HL-60 (cell line): ENCODE measurements around the gene GPC5.

ENCODE experiments used
- DNase-seq, 2 experiments: peaks; one replicate each; pipeline ENCODE4 v3.0.0-alpha.2; 2010 to 2020; ENCODE audit warnings: low read depth in 1 of 2, low spot score in 1 of 2
- H3K27ac ChIP-seq: fragments of 250-450 bp; sonication (Bioruptor Pico); replicated peaks from 2 replicates; pipeline ENCODE4 v1.5.1; 2020; ENCODE audit warnings: mild to moderate bottlenecking, moderate library complexity
- H3K27me3 ChIP-seq: fragments of 250-450 bp; sonication (Bioruptor Pico); 2 replicates; pipeline ENCODE4 v1.5.1; 2021; ENCODE audit warnings: mild to moderate bottlenecking, moderate library complexity; ENCODE audit not compliant: insufficient read depth, poor library complexity, severe bottlenecking
- H3K4me3 ChIP-seq: replicated peaks from 2 replicates; pipeline ENCODE4 v1.5.1; 2011; ENCODE audit warnings: mild to moderate bottlenecking, control low read depth, low read length; ENCODE audit not compliant: insufficient read depth
- GABPA ChIP-seq: IDR thresholded peaks from 2 replicates; pipeline ENCODE4 v1.6.1; 2012; ENCODE audit warnings: low read depth
- POLR2AphosphoS5 ChIP-seq: IDR thresholded peaks from 2 replicates; pipeline ENCODE4 v1.6.1; 2012; ENCODE audit warnings: low read depth
- REST ChIP-seq: IDR thresholded peaks from 2 replicates; pipeline ENCODE4 v1.6.1; 2012; ENCODE audit warnings: low read depth; ENCODE audit not compliant: insufficient replicate concordance
- SPI1 ChIP-seq: IDR thresholded peaks from 2 replicates; pipeline ENCODE4 v1.6.1; 2012; ENCODE audit warnings: low read depth, mild to moderate bottlenecking, borderline replicate concordance
- TF ChIP-seq, protein P1 (sequence below): IDR thresholded peaks from one replicate; pipeline ENCODE4 v1.5.1; 2011; ENCODE audit warnings: low read length, control low read depth, inconsistent platforms; ENCODE audit not compliant: insufficient read depth

GPC5 gene

DNA sequence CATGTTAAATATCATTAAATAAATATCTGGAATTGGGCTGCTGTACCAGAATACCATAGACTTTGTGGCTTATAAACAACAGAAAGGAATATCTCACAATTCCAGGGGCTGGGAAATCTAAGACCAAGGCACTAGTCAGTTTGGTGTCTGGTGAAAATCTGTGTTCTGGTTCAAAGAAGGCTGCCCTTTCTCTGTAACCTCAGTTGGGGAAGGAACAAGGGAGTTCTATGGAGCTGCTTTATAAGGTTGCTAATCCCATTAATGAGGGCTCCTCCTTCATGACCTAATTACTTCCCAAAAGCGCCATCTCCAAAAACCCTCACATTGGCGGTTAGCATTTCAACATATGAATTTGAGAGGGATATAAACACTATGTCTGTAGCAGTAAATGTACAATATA lies 480.9 kb downstream of the GPC5 start:
- TF ChIP-seq GABPA = no peak
- TF ChIP-seq REST = no peak
- TF ChIP-seq, protein P1, sequence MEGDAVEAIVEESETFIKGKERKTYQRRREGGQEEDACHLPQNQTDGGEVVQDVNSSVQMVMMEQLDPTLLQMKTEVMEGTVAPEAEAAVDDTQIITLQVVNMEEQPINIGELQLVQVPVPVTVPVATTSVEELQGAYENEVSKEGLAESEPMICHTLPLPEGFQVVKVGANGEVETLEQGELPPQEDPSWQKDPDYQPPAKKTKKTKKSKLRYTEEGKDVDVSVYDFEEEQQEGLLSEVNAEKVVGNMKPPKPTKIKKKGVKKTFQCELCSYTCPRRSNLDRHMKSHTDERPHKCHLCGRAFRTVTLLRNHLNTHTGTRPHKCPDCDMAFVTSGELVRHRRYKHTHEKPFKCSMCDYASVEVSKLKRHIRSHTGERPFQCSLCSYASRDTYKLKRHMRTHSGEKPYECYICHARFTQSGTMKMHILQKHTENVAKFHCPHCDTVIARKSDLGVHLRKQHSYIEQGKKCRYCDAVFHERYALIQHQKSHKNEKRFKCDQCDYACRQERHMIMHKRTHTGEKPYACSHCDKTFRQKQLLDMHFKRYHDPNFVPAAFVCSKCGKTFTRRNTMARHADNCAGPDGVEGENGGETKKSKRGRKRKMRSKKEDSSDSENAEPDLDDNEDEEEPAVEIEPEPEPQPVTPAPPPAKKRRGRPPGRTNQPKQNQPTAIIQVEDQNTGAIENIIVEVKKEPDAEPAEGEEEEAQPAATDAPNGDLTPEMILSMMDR = no peak
- TF ChIP-seq POLR2AphosphoS5 = no peak
- TF ChIP-seq SPI1 = no peak
- Histone ChIP-seq H3K4me3 (no peak overlapping the region), H3K27me3 (no peaks in the 10 kb centered on the region), H3K27ac (no peak overlapping the region)
- no peak for DNase-seq

- H3K27ac ChIP-seq = no peak overlapping the region
- H3K27me3 ChIP-seq = no peaks in the 10 kb centered on the region
- H3K4me3 ChIP-seq = no peak overlapping the region
- TF ChIP-seq REST (no peak), POLR2AphosphoS5 (no peak), GABPA (no peak), SPI1 (no peak)
- TF ChIP-seq, protein P1 = no peak
- no peak for DNase-seq
Observed at GRCh38 chr13:91882918-91883317, 484.5 kb downstream of the GPC5 start.

- DNase-seq = peak in 1 of 2 experiments; percentile 8
- H3K27ac ChIP-seq = no peak overlapping the region
- H3K4me3 ChIP-seq = no peak overlapping the region
- no peak for TF ChIP-seq SPI1
- TF ChIP-seq, protein P1 = no peak
- no peak for TF ChIP-seq REST
- TF ChIP-seq GABPA = no peak
- no peak for TF ChIP-seq POLR2AphosphoS5
- H3K27me3 ChIP-seq = no peaks in the 10 kb centered on the region
Observed at GRCh38 chr13:91889641-91890040, 491.2 kb downstream of the GPC5 start.
